Eye (tissue), 1 donor: Measurements from ENCODE around the gene DNMT1.
"Not testable (repeated sequence)": the region's sequence is repeated elsewhere in the genome, so short reads cannot be mapped to it uniquely, and the experiment has no call there.

Experiments
- DNase-seq: peaks from one replicate; pipeline ENCODE4 v3.0.0-alpha.2; 2015

DNMT1 gene

DNA sequence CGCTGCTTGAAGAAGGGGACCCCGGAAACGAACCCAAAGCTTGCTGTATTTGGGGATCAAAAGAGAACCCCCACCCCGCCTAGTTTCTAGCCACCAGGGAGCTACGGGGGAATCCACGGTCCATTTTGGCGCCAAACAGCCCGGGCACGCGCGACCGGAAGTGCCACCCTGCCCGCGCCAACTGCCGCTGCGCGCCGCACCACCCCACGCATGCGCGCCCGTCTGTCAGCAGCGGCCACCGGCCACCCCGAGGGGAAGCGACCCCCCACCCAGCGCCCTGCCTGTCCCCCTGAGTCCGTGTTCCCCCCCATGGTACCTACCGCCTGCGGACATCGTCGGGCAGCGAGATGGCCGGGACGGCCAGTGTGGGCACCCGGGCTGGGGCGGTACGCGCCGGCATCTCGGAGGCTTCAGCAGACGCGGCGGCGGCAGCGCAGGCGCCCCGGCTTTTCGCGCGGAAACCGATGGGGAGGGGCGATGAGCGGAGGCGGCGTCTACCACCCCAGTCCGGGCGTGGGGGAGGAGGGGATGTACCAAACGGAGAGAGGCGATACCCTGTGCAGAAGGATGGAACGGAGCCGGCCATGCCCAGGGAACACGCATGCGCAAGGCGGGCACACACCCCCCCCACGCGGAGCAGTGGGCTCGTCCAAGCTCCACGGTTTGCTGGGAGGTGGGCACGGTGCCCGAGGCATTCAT, at the start of gene DNMT1:
Gene DNMT1 (minus strand): TSS at position 454 of the 699 bp plus-strand sequence. CDS start 54 bp downstream, at position 400.
- DNase-seq, result peak; percentile 99

DNA sequence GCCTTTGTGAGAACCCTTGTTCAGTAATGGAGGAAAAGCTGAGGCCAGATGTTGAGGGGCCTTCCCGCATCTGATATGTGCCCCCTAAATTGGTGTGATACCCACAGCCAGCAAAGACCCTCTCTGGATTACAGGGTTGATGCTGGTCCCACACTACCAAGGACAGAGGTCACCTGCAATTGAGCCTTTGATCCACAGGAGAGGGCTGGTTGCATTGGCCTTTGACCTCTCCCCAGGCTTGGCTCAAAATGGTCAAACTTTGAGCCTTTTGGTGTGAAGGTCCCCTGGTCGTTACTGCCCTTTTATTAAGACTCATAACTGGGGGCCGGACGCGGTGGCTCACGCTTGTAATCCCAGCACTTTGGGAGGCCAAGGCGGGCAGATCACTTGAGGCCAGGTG, 48.9 kb upstream of the DNMT1 start:
- no peak for DNase-seq

DNA sequence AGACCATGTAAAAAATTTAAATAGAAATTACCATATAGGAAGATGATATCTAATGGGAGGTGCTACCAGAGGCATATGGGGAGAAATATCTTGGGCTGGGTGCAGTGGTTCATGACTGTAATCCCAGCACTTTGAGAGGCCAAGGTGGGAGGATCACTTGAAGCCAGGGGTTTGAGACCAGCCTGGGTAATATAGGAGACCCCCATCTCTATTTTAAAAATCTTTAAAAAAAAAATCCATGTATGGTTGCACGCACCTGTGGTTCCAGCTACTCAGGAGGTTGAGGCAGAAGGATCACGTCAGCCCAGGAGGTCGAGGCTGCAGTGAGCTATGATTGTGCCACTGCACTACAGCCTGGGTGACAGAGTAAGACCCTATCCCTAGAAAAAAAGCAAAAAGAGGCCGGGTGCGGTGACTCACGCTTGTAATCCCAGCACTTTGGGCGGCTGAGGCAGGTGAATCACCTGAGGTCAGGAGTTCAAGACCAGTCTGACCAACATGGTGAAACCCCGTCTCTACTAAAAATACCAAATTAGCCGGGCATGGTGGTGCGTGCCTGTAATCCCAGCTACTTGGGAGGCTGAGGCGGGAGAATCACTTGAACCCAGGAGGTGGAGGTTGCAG, 47.2 kb upstream of the DNMT1 start:
- not testable (repeated sequence) for DNase-seq

DNA sequence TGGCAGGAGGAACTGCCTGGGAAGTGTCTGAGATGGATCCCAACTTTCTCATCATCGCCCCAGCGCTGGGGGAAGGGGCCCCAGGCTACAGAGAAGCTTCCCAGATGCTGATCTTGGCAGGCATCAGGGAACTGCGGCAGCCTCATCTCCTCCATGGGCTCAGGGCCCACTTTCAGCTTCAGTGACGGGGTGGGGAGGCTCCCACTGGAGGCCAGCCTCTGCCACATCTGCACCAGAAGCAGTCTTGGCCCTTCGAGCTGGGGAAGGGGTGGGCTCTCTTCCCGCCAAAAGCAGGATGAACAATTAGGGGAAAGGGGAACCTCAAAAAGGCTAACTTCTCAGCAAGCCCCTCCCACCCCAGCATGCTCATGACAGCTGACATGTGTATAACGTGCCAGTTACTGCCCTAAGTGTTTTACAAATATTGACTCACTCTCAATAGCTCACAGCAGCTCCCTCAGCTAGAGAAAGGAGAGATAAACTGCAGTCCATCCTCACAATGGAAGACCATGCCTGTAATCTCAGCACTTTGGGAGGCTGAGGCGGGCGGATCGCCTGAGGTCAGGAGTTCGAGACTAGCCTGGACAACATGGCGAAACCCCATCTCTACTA, 43.5 kb upstream of the DNMT1 start:
- DNase-seq, result peak; percentile 73

DNA sequence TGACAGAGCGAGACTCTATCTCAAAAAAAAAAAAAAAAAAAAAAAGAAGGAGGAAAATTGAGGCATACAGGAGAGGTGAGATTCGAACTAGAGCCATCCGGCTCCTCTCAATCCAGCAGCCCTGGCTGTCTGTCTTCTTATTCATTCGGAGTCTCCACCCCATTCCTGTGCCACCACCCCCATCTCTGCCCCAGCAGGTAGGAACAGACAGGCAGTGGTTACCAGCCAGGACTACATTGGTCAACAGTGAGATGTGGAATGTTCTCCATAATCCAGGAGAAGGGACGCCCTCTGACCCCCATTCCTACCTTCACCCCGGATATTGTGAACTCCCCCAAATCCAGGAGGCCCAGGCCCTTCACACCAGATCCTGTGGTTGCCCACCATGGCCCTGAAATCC, 42.9 kb upstream of the DNMT1 start:
- DNase-seq, result no peak

DNA sequence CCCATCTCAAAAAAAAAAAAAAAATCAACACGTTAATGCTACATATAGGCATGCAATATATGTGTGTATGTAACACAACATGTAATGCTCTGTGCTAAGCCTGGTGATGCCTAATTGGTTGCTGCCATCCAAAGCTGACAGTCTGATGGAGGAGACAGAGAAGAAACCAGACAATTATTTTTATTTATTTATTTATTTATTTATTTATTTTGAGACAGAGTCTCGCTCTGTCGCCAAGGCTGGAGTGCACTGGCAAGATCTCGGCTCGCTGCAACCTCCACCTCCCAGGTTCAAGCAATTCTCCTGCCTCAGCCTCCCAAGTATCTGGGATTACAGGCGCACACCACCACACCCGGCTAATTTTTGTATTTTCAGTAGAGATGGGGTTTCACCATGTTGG, 40.7 kb upstream of the DNMT1 start:
- not testable (repeated sequence) for DNase-seq

DNA sequence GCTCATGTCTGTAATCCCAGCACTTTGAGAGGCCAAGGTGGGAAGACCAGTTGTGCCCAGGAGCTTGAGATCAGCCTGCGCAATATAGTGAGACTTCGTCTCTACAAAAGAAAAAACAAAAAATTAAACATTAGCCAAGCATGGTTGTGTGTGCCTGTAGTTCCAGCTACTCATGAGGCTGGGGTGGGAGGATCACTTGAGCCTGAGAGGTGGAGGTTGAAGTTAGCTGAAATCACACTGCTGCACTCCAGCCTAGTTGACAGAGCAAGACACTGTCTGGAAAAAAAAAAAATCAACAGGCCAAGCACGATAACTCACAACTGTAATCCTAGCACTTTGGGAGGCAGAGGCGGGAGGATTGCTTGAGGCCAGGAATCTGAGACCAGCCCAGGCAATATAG, 40.2 kb upstream of the DNMT1 start:
- no peak for DNase-seq

DNA sequence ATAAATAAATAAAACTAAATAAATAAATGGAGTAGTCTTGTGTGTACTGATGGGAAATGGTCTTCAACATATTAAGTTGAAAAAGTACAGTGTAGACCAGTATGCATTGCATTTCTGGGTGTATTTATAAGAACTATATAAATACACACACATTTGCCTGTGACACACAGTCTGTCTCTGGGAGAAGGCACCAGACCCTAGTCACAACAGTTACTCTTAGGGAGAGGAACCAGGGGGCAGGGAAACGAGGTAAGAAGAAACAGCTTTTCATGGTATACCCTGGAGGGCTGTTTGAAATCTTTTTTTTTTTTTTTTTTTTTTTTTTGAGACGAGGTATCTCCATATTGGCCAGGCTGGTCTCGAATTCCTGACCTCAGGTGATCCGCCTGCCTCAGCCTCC, 39.2 kb upstream of the DNMT1 start:
- DNase-seq, result no peak

DNA sequence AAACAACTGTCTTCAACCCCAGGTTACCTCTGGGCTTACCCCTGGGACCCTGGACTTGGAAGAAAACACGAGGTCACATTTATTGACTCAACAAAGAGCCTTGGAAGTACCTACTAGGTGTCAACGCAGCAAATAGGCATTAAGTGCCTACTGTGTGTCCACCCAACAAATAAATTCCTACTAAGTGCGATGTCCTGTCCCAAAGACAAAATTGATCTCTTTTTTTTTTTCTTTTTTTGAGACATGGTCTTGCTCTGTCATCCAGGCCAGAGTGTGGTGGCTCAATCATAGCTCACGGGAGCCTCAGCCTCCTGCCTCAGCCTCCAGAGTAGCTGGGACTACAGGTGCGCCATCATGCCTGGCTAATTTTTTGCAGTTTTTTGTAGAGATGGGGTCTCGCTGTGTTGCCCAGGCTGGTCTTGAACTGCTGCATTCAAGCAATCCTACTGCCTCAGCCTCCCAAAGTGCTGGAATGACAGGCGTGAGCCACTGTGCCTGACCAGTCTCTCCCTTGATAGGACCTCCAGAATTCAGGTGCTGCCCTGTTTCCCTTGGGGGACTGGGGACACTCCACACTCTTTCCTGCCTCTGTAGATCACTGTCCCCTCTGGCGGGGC, 37.0 kb upstream of the DNMT1 start:
- no peak for DNase-seq

DNA sequence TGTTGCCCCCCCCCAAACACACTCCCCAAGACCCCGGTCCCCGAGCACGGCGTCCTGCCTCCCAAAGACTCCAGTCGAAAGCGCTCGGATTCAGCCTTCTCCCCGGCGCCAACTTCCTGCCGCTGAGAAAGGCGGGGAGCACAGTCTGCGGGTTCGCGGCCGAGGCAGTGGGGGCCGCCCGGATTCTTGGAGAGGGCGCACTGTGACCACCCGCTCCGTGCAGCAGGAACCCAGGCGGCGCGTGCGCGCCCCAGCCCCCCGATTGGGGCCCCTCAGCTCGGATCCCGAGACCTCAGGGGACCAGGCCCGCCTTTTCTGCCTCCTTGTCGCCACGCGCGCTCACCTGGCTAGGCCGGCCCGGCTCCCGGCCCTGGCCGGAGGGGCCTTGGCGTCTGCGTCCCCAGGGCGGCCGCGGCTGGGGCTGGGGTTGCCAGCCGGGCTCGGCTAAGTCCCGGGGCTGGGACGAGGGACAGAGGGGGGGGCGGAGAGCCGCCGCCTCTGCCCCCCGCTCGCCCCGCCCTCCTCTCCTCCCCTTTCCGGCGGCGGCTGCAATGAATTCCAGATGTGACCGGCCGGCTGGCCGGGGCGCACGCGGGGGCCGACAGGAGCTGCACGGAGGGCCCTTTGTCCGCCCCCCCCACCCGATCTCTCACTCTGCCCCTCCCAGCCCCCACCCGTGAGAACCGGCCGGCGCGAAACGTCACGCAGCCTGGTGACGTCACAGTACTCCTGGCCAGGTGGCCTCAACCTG, 36.3 kb upstream of the DNMT1 start, which contains the start of gene S1PR2:
Gene S1PR2 (minus strand): TSS at position 471 of the 751 bp plus-strand sequence. CDS start 6,426 bp downstream, outside the sequence.
- peak; percentile 90 for DNase-seq

DNA sequence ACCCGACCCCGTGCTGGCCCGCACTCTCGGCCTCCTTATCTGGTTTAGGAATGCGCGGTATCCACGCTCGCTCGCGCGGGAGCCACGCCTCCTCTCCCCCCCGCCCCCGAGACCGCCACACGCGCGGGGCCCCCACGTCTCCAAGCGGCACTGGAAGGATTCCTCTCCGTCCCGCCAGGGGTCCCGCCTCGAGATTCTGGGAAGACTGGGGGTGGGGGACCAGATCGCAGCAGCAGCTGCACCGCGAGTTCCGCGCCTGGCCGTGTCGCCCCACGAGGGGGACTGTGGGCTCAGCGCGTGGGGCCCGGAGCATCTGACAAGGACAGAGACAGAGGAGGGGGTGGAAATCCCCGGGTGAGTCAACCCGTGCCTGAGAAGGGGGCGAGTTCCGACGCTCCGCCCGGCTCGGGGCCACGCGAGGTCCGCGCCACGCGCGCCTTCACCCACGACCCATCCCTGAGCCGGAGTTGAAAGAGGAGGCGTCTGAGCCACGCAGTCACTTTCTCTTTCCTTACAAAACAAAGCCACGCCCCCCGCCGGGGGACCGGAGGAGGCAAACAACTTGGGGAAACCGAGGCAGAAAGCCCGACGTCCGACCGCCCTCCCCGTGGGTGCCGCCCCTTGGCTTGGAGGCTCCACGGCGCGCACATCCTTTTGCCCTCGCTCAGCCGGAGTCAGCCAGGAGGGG, 35.6 kb upstream of the DNMT1 start:
- peak; percentile 83 for DNase-seq

DNA sequence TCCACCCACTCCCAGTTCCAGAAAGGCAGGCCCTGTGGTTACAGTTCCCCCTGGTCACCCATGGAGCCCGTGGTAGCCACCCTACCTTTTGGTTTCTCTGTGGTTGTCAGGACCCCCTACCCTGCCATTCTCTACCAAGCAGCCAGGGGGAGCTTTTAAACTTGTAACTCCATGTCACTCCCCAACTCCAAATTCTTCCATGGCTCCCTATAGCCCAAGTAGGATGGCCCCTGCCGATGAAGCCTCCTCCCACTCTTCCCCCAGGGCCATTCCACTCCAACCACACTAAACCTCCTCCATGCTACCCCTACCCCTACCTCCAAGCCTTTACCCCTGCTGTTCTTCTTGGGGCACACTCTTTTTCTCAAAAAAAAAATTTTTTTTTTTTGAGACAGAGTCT, 34.2 kb upstream of the DNMT1 start:
- DNase-seq, result peak; percentile 41

DNA sequence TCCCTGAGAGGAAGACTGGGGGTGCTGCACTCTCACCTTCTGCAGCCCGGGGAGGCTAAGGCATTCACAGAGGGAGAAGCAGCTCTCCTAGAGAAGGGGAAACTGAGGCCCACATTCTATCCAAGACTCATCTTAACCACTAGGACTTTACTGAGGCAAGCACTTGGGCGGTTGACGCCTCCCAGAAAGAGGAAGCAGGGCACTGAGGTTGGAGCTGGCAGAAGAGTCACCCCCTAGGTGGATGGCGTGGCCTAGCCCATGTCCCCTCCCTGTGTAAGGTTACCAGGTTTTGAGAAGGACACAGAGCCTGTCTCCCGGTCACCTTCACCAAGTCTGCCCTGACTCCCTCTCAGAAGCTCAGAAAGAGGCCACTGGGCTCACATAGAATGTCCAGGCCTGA, 33.6 kb upstream of the DNMT1 start:
- no peak for DNase-seq

DNA sequence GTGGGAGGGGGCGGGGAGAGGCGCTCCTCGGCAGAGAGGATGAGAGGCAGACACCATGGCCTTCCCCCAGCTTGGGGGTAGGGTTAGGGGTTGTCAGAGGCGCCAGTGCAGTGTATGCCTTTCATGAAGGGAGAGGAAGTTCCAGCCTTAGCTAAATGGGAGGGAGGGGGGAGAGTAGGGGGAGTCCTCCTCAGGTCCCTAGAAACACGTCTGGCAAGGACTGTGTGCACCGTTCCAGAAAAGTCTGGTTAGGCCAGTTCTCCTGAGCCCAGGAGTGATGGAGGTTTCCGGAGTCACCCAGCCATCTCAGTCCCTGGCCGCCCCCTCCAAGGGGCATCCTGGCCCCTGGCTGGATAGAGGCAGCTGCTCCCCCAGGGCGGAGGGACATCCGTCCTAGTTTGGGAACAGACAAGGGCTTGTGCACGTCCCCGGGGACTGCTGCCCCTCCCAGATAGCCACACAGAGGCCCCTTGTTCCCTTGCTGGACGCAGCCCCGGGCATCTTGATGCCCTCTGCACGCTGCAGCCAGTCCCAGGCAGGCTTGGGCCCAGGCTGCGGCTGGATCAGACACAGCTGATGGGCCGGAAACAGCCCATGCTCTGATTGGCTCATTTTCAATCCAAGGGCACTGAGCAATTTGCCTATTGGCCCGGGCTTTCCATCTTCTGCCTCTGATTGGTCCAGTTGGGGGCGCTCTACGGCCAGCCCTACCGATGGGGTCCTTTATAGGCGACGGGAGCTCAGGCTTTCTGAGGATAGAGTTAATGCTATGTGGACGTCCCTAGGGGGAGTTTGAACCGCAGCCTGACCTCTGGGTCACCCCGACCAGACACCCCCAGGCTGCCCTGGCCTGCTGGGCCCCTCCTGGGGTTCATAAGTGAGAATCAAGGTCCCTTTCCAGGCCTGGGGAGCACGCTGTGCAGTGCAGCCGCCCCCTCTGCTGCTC, 32.5 kb upstream of the DNMT1 start:
- peak; percentile 33 for DNase-seq

DNA sequence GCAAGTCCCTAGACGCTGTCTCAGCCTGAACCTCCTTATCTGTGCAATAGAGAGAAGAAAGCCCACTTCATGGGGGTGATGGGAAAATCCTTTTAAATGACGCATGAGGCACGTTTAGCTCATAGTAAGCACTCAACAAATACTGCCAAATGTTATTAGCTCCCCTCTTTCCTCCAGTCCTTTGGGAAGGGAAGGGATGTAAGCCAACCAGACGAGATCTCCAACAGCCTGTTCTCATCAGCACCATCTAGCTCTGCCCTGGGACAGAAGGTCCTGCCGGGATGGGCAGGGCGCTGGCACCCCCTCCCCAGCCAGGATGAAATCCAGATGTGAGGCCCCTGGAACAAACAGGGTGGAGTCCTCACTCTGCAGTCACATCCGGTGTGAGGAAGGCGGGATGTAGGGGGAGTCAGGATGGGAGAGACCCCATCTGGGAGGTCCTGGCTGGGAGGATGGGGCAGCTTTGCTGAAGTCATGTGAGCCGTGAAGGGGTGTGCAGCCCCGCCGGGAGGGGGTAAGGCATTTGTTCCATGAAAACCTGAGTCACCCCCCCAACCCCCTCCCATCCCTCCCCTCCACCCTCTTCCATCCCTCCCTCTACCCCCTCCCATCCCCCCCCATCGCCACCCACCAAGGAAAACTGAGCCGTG, 31.7 kb upstream of the DNMT1 start:
- DNase-seq, result peak; percentile 89

DNA sequence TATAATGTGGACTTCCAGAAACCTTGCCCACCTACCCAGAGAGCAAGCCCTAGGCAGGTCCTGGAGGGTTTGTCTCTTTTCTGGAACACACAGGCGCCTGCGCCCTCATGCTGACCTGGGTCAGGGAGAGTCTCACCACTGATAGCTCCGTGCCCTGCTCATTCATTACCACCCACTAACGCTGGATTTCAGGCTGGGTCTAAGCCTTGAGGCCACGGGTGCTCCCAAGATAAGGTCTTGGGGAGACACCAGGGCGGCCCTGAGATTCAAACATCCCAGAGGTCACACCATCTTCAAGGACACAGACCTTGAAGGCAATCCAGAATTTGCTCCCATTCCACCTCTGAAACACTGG, 31.2 kb upstream of the DNMT1 start:
- no peak for DNase-seq

DNA sequence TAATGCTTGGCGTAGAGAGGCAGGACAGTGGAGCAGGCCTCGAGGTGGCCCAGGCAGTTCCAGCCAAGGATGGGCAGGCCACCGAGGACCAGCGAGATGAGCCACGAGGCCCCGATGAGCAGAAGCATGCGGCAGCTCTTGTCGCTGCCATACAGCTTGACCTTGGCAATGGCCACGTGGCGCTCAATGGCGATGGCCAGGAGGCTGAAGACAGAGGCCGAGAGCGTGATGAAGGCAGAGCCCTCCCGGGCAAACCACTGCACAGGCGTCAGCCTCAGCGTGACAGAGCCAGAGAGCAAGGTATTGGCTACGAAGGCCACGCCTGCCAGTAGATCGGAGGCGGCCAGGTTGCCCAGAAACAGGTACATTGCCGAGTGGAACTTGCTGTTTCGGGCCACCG, 29.6 kb upstream of the DNMT1 start:
- no peak for DNase-seq

DNA sequence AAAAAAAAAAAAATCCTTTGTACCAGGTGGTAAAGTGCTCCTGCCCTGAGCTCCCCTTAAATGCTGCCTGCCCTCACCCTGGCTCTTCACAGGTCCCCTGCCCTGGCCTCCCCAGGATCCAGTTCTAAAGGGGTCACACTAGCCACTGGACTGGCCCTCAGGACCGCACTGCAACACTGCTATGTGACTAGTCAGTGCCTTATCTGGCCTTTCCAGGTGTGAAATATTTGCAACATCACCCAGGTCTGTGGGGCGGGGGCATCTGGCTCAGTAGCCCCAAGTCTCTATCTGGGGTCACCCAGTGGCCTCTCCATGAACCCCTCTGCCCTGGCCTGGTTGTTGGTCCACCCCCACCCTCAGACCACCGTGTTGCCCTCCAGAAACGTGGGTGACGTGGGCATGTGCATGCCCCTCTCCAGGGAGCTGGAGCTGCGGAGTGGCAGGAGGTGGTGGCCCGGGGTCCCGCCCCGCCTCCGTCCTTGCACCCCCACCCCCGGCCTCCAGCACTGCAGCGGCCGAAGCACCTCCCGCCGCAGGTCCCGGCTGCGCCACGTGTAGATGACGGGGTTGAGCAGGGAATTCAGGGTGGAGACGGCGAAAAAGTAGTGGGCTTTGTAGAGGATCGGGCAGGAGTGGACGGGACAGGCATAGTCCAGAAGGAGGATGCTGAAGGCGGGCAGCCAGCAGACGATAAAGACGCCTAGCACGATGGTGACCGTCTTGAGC, 28.9 kb upstream of the DNMT1 start:
- DNase-seq, result no peak

DNA sequence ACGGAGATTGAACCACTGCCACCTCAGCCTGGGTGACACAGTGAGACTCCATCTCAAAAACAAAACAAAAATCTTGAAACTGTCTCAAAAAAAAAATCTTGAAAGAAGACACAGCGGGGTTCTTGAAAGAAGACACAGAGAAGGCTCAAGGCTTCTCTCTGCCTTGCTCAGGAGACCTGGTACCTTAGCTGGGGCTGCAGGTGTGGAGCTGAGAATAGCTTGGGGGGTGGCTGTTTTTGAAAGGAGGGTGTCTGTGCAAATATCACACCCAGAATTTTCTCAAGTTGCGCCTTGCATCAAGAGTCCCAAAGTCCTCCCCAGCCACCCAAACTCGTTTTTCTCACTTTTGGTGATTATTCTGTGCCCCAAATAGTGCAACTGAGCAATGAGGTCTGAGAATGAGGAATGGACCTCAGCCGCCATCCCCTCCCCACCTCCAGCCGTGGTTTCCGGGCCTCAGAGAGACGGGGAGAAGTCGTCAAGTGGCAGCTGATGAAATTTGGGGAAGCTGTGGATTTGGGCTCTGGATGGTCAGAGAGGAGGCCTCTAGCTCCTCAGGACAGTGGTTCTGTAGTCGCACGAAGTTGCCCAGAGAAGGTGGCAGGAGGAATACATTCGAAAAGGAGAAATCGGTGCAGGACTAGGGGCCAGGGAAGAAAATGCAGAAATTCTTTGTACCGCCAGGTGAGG, 27.6 kb upstream of the DNMT1 start:
- DNase-seq, result no peak
